HL-60 (cell line): Measurements from ENCODE around the gene LRRC7.

ENCODE experiments used
- GABPA ChIP-seq: IDR thresholded peaks from 2 replicates; pipeline ENCODE4 v1.6.1; 2012; ENCODE audit warnings: low read depth
- POLR2AphosphoS5 ChIP-seq: IDR thresholded peaks from 2 replicates; pipeline ENCODE4 v1.6.1; 2012; ENCODE audit warnings: low read depth
- REST ChIP-seq: IDR thresholded peaks from 2 replicates; pipeline ENCODE4 v1.6.1; 2012; ENCODE audit warnings: low read depth; ENCODE audit not compliant: insufficient replicate concordance
- TF ChIP-seq, protein P1 (sequence below): IDR thresholded peaks from one replicate; pipeline ENCODE4 v1.5.1; 2011; ENCODE audit warnings: low read length, control low read depth, inconsistent platforms; ENCODE audit not compliant: insufficient read depth

DNA sequence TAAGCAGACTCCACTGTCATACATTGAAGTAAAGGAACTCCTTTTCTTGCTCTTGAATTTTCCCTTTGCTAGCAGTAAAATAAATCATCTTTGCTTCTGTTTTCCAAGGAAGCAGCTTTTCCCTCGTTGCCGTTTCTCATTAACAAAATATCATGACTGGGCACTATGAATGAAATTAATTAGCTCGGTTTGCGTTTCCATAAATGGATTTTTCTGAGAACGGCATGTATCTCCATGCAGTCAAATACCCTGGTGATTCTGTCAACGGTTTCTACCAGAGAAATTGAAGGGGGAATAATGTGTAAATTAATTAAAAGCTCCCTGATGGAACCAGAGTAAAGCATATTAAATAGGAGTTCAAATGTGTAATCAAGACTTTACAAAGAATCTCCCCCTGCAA lies 372.5 kb downstream of the LRRC7 start:
- TF ChIP-seq, protein P1, sequence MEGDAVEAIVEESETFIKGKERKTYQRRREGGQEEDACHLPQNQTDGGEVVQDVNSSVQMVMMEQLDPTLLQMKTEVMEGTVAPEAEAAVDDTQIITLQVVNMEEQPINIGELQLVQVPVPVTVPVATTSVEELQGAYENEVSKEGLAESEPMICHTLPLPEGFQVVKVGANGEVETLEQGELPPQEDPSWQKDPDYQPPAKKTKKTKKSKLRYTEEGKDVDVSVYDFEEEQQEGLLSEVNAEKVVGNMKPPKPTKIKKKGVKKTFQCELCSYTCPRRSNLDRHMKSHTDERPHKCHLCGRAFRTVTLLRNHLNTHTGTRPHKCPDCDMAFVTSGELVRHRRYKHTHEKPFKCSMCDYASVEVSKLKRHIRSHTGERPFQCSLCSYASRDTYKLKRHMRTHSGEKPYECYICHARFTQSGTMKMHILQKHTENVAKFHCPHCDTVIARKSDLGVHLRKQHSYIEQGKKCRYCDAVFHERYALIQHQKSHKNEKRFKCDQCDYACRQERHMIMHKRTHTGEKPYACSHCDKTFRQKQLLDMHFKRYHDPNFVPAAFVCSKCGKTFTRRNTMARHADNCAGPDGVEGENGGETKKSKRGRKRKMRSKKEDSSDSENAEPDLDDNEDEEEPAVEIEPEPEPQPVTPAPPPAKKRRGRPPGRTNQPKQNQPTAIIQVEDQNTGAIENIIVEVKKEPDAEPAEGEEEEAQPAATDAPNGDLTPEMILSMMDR: no peak
- TF ChIP-seq POLR2AphosphoS5 (no peak), GABPA (no peak), REST (no peak)
